NCI-H82 (cell line): Measurements from ENCODE around the gene PXDN.
"Not testable (repeated sequence)": the region's sequence is repeated elsewhere in the genome, so short reads cannot be mapped to it uniquely, and the experiment has no call there.

Source experiments
- DNase-seq: peaks from one replicate; lab custom pipeline; 2025; lab: John Stamatoyannopoulos, UW

The PXDN gene

DNA sequence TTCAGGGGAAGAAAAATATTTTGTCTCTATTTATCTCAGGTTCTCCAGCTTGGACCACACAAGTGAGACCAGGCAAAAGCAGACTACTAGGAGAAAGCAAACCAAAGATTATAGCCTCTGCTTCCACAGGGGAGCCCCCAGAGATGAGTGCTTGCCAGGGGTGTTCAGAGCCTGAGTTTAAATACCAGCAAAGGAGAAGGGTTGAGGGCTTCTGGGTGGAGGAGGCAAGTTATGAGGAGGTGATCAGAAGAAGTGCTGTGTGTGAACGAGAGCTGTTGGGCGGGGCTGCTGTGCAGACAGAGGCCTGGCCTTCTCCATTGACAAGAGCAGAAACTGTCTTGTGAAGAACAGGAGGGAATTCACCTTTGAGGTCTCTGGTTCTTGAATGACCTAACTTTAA, 32.8 kb upstream of the PXDN start:
- DNase-seq, result no peak

DNA sequence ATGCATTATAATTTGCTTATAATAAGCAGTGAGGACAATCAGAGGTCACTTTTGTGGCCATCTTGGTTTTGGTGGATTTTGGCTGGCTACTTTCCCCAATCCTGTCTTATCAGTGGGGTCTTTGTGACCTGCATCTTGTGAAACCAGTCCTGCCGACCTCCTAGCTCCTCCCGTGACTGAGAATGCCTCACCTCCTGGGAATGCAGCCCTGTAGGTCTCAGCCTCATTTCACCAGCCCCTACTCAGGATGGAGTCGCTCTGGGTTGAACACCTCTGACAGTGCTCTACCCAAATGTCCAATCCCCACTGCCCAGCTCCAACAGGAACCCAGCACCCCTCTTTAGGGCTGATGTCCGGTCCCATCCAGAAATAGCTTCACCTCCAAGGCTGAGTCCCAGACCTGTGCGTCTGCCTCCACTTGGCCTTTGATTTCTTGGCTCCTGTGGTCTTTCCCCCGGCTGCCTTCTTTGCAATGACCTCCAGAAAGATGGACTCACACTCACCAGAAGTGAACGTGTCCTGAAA, 31.3 kb upstream of the PXDN start:
- no peak for DNase-seq

DNA sequence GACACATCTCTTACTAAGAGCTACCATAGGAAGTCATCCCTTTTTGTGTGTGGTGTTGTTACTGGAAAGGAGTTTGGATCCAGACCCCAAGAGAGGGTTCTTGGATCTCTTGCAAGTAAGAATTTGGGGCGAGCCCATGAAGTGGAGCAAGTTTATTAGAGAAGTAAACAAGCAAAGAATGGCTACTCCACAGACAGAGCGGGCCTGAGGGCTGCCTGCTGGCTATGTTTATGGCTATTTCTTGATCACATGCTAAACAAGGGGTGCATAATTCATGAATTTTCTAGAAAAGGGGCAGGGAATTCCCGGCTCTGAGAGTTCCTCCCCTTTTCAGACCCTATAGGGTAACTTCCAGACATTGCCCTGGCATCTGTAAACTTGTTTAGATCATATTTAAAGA, 30.6 kb upstream of the PXDN start:
- DNase-seq, result no peak

DNA sequence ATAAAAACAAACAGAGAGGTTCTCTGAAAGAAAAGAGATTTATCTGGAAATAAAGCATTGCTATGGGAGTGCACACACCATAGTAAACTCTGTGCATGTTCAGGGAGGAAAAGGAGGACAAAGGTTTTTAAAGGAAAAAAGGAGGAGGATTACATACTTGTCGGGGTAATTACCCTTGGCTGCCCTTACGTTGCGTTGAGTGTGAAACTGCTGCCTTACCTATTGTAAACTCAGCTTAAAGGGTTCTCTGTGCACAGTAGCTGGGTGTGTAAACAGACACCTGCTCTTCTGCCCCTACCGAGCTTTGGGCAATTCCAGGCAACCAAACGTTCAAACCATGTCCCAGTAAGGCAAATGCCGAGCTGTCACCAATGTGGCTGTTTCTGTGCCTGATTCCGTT, 29.6 kb upstream of the PXDN start:
- no peak for DNase-seq

DNA sequence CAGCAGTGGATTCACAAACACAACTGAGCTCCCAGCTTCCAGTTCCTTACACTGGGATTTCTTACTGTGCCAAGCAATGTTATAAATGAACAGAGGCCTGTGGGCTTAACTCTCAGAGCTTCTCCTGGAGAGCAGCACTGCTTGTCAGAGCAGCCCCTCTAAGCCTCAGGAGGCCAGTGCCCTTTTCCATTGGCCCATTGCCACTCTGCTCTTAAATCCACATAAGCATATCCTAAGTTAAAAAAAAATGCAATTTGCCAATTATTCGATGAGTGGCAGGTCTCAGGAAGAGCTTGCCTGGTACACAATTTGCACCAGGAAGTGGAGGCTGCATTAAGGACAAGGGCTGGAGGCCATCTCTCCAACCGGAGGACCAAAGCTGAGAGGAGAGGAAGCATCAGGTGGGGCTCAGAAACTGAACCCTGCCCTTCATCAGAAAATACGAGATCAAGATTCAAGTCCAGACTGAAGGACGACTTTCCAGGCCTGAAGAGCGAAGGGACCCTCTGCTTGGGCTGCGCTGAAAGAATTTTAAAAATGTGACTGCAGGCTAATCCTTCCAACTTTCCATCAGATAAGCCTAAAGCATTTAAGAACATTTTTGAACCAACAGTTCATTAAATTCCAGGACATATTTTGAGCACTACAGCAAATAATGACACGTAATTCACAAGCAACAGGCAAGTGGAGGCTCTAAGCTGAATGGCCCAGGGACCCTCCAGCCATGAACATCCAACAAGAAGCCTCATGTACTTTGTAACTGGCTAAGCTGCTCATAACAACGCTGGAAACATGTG, 28.4 kb upstream of the PXDN start:
- no peak for DNase-seq

DNA sequence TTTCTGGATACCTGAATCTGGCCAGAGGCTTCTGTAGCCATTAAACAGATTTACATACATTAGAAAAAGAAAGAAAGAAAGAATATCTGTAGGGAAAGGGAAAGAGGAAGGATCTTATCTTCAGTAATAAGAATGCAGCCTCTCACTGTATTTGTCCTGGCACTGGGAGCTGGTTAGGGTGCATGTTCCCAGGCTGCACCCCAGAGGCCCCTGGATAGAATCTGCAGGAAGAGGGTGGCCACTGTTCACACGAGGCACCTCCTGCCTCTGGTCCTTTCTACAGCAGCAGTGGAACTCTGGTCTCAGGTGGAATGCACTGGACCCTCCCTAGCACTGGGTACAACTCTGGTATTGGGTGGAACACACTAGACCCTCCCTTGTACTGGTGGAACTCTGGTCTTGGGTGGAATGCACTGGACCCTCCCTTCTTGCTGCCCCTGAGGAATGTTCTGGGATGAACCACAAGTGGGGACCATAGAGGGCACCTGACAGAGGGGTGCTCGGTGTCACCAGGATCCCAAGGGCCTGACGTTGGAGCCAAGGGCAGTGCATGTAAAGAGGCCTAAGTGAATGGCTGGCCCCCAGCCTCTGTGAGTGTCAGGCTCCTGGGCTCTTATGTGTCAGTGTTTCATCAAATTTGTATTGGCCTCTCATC, 27.4 kb upstream of the PXDN start:
- no peak for DNase-seq

DNA sequence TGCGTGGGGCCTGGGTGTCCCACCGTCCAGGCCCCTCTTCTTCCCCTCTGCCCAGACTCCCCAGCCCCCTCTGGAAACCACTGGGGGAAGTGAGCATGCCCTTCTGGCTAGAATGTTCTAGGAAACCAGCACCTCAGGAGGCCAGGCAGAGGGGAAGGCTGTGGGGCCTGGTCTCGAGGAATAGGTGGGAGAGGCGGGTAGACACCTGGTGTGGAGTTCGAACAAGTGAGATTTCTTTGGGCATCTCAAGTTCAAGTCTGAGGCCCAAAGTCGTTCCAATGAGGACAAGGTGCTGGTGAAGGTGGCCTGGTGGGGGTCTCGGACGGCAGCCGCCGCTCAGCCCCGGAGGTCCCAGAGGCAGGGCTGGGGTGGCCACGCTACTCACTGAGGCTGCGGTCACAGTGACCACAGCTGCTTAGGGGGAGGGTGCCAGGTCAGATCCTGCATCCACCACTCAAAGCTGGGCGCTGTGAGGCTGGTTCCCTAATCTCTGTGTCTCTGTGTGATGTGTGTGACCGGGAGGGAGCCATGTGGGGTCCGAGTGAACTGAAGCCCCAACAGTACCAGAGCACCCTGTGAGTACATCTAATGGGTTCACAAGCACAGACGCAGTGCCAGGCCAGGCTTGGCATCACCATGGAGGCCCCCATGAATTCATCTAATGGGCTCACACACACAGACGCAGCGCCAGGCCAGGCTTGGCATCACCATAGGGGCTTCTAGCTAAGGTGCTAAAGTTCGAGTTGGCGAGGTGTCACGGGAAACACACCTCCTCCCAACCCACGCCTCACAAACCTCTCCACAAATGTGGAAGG, 26.5 kb upstream of the PXDN start:
- DNase-seq, result no peak

DNA sequence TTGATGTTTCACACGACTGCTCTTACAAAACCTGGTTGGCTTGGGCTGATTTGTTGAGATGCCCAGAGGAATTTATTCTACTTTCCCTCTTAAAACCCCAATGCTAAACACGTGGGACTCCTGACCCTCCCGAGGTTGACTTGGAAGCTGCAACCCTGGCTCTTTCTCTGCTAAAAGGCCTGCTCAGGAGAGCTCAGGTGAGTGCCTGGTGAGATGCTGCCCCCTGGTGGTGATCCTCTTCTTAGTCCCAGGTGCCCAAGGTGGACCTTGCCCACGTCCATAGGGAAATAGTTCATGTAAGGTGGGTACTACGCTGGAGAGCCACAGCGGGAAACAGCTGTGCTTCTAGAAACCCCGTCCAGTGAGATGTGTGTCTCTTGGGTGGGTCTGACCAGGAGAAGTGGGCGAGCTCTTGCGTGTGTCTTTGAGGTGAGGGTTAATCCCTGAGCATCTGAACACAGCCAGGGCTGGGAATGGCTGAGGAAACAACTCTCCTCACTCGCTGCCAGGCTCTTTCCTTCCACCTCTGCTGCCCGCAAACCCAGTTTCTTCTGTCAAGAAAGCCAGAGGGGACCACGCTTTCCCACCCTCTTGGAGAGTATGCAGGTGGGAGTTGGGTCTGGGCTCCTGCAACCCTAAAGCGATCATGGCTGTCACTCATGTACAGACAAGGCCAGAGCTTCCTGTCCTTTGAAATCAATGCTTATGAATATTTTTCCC, 25.5 kb upstream of the PXDN start:
- DNase-seq, result peak; percentile 82

DNA sequence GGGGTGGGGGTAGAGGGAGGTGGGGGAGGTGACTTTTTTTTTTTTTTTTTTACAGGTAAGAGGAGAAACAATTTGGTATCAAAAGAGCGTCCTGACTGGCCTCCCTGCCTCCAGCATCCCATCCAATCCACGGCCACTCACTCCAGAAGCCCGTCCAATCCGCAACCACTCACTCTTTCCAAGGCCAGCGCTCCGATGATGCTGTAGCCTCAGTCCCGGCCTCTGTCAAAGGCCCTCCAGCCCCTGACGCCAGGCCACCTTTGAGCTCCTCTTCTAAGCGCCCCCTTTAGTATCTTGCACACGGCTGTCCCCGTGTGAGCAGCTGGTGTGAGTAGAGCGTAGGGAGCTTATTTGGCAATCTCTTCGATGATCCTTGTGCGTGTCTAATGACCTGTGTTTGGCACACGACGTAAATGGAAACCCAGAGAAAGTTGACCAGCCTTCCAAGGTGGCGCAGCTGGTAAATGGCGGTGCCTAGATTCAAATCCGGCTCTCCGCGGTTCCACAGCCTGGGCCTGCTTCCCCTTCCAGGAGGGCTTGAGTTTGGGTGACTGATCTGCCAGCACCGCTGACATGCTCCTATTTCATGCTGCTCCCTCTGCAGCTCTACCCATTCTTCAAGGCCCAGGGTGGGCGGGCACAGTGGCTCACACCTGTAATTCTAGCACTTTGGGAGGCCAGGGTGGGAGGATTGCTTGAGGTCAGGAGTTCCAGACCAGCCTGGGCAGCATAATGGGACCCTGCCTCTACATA, 23.8 kb upstream of the PXDN start:
- DNase-seq, result no peak

DNA sequence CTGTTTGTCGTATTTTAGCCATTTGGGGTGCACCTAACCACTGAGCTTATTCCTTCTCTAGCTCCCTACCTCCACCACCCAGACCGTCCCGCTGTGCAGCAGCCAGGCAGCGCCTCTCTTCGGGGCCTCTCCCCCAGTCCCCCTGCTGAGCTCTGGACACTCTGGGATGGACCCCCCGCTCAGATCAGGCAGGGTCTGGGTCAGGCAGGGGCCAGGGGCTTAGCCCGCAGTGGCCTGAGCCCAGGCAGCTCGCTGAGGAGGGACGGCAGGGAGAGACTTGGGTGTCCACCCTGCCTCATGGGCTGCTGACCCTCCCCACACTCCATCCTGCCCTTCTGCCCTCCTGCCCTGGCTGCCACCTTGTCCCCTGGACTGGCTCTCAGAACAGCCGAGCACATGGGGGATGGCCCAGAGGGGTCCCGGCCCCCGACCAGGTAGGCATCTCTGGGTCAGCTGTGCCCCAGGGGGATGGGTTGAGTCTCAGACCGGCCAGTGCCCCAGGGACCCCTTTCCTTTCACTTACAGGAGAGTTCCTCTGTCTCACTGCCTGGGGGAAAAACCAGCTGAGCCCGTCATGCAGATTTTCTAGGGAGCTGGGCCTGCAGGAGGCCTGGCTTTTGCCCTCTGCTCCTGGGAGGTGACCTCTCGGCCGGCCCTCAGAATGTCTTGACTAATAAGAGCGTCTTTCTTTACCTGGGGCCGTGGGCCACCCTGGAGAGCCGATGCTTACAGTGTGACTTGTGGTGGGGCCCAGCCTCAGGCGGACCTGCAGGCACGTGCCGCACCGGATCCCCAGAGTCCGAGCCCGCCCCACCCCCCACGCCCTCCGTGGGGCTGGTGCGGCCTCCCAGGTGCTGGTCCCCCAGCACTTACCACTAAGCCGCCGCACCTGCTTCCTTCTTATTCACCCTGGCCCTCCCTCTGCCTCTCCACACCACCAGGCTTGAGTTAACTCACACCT, 22.8 kb upstream of the PXDN start:
- DNase-seq, result no peak

DNA sequence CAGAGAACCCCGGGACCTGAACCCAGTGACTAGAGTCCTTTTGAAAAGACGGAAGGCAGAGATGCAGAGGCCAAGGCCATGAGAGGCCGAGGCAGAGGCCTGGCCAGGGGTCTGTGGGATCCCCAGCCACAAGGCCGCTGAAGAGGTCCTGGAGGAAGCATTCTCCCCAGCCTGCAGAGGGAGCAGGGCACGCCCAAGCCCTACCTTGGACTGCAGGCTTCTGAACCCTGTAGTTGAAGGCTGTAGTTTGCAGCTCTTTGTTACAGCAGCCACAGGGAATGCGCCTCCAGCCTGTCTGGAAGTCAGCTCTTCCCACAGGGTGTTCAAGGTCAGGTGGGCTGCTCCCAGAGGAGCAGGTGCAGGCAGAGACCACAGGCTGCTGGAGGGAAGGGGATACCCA, 22.1 kb upstream of the PXDN start:
- DNase-seq, result no peak

DNA sequence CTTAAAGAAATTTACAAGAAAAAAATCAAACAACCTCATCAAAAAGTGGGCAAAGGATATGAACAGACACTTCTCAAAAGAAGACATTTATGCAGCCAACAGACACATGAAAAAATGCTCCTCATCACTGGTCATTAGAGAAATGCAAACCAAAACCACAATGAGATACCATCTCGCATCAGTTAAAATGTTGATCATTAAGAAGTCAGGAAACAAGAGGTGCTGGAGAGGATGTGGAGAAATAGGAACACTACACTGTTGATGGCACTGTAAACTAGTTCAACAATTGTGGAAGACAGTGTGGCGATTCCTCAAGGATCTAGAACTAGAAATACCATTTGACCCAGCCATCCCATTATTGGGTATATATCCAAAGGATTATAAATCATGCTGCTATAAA, 20.9 kb upstream of the PXDN start:
- DNase-seq, result not testable (repeated sequence)

DNA sequence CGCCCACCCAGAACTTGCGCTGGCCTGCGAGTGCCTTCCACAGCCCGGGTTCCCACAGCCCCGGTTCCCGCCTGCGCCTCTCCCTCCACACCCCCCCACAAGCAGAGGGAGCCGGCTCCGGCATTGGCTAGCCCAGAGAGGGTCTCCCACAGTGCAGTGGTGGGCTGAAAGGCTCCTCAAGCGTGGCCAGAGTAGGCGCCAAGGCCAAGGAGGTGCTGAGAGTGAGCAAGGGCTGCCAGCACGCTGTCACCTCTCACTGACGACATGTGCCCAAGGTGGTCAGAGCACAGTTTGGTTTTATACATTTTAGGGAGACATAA, 15.3 kb upstream of the PXDN start:
- DNase-seq, result no peak

DNA sequence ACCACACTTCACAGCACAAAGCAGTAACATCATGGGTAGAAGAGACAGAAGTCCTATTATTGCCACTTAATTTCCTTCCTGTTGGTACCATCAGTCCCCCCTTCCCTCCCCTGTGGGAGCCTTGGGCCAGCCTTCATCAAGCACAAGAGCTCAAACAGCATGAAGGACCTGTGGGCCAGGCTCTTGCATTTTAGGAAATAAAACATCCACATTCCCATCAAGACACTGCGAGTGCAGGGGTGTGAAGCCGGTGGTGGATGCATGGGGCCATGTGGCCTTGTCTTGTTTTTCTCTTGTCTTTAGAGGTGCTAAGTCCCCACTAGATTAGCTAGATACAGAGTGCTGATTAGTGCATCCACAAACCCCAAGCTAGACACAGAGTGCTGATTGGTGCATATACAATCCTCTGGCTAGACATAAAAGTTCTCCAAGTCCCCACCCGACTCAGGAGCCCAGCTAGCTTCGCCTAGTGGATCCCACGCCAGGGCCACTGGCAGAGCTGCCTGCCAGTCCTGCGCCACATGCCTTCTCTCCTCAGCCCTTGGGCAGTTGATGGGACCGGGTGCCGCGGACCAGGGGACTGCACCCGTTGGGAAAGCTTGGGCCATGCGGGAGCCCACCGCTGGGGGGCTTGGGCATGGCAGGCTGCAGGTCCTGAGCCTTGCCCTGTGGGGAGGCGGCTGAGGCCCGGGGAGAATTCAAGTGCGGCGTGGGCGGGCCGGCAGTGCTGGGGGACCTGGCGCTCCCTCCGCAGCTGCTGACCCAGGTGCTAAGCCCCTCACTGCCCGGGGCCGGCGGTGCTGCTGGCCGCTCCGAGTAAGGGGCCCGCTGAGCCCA, 14.7 kb upstream of the PXDN start:
- no peak for DNase-seq

DNA sequence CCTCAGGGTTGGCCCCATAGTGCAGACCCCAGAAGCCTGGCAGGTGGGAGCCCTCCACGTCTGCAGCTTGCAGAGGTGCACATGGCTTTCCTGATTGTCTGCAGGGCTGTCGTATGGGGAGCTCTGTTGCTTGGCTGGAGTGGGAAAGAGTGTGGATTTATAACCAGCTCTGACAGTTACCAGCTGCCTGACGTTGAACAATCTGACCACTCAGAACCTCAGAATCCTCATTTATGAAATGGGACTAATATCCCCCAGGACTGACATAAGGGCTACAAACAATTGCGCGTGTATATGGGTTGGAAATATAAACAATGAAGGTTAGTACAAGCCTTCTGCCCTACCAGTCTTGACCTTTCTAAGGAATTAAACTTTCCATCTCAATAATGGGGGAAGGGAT, 13.9 kb upstream of the PXDN start:
- DNase-seq, result no peak

DNA sequence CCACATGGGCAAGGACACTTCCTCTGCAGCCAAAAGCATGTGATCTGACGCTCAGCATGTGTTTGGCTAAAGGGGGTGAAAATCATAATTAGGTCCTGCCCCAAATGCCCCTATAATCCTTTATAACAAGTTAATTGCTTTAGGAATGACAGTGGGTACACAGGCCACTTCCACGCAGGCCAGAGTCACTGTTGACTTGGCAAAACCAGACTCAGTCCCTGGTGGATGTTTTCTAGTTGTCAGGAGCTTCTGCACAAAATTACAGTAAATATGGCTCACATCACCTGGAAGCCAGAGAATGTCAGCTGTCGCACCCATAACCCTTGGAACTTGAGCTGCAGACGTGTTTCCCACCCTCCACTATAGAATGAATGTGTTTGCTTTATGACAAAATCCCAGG, 13.3 kb upstream of the PXDN start:
- DNase-seq, result no peak

DNA sequence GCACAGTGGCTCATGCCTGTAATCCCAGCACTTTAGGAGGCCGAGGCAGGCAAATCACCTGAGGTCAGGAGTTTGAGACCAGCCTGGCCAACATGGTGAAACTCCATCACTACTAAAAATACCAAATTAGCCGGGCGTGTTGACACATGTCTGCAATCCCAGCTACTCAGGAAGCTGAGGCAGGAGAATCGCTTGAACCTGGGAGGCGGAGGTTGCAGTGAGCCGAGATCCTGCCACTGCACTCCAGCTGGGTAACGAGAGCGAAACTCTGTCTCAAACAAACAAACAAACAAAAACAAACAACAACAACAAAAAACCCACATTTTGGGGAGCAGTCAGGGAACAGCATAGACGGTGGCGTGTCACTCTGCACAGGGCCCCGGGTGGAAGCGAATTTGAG, 12.8 kb upstream of the PXDN start:
- DNase-seq, result not testable (repeated sequence)

DNA sequence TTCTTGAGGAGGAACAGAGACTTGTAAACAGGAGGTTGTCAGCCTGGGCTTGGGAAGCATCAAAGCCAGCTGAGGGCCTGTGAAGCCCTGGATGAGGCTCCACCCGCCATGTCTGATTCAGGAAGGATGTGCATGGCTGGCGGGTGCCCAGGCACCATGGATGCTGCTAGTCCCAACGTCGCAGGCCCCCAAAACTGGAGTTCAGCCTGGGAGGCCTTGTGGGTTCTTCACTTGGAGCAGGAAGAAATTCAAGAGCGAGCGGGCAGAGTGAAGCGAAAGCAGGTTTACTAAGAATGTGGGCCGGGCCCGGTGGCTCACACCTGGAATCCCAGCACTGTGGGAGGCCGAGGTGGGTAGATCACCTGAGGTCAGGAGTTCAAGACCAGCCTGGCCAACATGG, 12.1 kb upstream of the PXDN start:
- no peak for DNase-seq

DNA sequence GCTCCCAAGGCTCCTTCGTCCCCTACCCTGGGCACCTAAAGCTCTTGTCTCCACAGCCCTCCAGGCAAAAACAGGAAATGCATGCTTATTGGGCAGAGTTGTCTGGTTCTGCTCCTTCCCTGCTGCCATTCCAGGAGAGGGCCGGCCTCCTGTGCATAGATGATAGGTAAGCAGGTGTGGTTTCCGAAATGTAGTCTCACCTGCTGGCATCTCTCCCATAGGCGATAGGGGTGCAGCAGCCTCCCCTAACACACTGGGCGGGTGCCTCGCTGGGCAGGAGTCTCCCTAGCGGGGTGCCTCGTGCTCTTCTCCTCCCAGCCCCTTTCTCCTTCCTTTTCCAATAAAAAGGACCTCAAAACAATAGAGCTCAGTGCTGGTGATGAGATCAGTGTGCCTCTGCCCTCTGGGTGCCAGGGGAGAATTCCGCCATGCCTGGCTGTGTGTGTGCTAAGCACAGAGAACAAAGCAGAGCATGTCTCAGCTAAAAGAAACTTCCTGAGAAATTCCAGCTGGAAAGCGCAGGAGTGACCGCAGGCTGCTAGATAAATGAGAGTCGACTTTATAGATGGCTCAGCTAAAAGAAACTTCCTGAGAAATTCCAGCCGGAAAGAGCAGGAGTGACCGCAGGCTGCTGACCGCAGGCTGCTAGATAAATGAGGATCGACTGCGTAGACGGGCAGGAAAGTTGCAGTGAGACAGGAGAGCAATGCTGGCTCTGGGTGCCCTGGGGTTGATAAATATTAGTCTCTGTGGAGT, 11.3 kb upstream of the PXDN start:
- no peak for DNase-seq
